ENCODE results near the gene CLDN4.

DNA sequence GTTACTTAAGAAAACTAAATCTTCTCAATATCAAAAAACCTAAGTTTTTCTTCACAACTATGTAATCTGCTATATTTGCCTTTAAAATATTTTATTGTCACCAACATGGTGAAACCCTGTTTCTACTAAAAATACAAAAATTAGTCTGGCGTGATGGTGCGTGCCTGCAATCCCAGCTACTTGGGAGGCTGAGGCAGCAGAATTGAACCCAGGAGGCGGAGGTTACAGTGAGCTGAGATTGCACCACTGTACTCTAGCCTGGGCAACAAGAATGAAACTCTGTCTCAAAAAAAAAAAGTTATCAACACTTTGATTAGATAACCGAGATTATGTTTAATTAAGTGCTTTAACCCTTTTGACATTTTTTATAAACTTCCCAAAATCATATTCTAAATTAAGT, 28.3 kb upstream of the CLDN4 start:
- TF ChIP-seq CTCF (IDR thresholded peaks at IDR 0.05 in 2 of 3, conservative IDR thresholded peaks at IDR 0.05 in 1 of 3; ENCODE audit: borderline replicate concordance in 1 of 3, insufficient read depth in 1 of 3, low read depth in 2 of 3, low read length in 2 of 3) (no peak), RAD21 (IDR thresholded peaks at IDR 0.05; ENCODE audit: low read depth) (no peak), EZH2 (IDR thresholded peaks at IDR 0.05) (no peak), SIN3A (IDR thresholded peaks at IDR 0.05; ENCODE audit: low read depth) (no peak), ZNF274 (IDR thresholded peaks at IDR 0.05; ENCODE audit: low read depth, low read length) (no peak), POLR2A (IDR thresholded peaks at IDR 0.05; ENCODE audit: borderline replicate concordance, extremely low read depth, insufficient read depth, insufficient read length) (no peak), MAX (IDR thresholded peaks at IDR 0.05) (no peak), POLR2AphosphoS5 (IDR thresholded peaks at IDR 0.05; ENCODE audit: low read depth, low read length) (no peak)

All from HCT116 (cell line).